K562 (cell line): ENCODE results near the gene TRMT1. TPM values are rescaled to one million over a fixed set of nuclear protein-coding genes. Genes with fewer than 3 reads are reported as not detected.

Source experiments
- ATAC-seq: fragments of 200-7000 bp; cut with Tn5 transposase; 3 replicates; pipeline ENCODE4 v1.9.1; 2020; ENCODE audit warnings: moderate library complexity
- BruUV-seq: library from RNA; stranded (reverse); fragments of 400-500 nt; replicated peaks from 2 replicates; lab custom pipeline; 2021; lab: Mats Ljungman, UMichigan
- CTCF ChIA-PET: fragments of 300-600 bp; formaldehyde crosslinking; extraction: SDS; loops from one replicate; lab custom pipeline; 2021; ENCODE audit warnings: low intra/inter-chr PET ratio; lab: Yijun Ruan, JAX
- POLR2A ChIA-PET: fragments of 300-600, 350-650 bp; sonication (Branson Sonifier 250); formaldehyde crosslinking; extraction: SDS; loops from one replicate; lab custom pipeline; 2021; ENCODE audit warnings: antibody characterized with exemption, inconsistent platforms; lab: Yijun Ruan, JAX
- DNase-seq, 4 experiments: peaks; one replicate each; pipeline versions ENCODE4 v3.0.0 to v3.0.0-alpha.2; 2011 to 2018; ENCODE audit warnings: low spot score in 3 of 4, mixed read lengths in 3 of 4; ENCODE audit errors: extremely low read depth in 1 of 4
- FAIRE-seq: peaks from 2 replicates; lab custom pipeline; 2011; peaks lifted over from hg19 to GRCh38; lab: Jason Lieb, UNC
- H2AFZ ChIP-seq: 2 replicates; pipeline ENCODE4 v1.6.0; 2011; ENCODE audit warnings: low read depth, low read length, control low read depth, inconsistent platforms
- H3K27ac ChIP-seq: fragments of 200-600 bp; 3 replicates; pipeline ENCODE4 v1.8.0; 2011; ENCODE audit warnings: low read depth, mild to moderate bottlenecking, control low read depth, inconsistent platforms, low read length, moderate library complexity, mixed read lengths; ENCODE audit errors: extremely low read depth
- H3K27me3 ChIP-seq, 2 experiments: fragments of 300-600 bp in 1 of 2; 2 replicates in 1 of 2; 3 replicates in 1 of 2; pipeline versions ENCODE4 v1.6.0 to v1.8.0; 2011; ENCODE audit warnings: inconsistent platforms in 2 of 2, low read length in 2 of 2, mild to moderate bottlenecking in 1 of 2, mixed read lengths in 1 of 2, moderate library complexity in 1 of 2; ENCODE audit not compliant: control insufficient read depth in 2 of 2, insufficient read depth in 2 of 2
- H3K36me3 ChIP-seq: fragments of 300-600 bp; 3 replicates; pipeline ENCODE4 v1.8.0; 2011; ENCODE audit warnings: mild to moderate bottlenecking, low read length, inconsistent platforms; ENCODE audit not compliant: control insufficient read depth, insufficient read depth
- H3K4me1 ChIP-seq, 2 experiments: fragments of 200-600 bp in 1 of 2; replicated peaks in 1 of 2; 2 replicates in 1 of 2; 3 replicates in 1 of 2; pipeline versions ENCODE4 v1.5.1 to v1.8.0; 2011; ENCODE audit warnings: inconsistent platforms in 2 of 2, low read length in 2 of 2, mild to moderate bottlenecking in 1 of 2, mixed read lengths in 1 of 2, moderate library complexity in 1 of 2; ENCODE audit not compliant: control insufficient read depth in 2 of 2, insufficient read depth in 2 of 2
- H3K4me2 ChIP-seq: 2 replicates; pipeline ENCODE4 v1.6.1; 2011; ENCODE audit warnings: low read length, control low read depth, inconsistent platforms, mixed read lengths; ENCODE audit not compliant: insufficient read depth
- H3K4me3 ChIP-seq: fragments of 200-600 bp; sonication (generic), shearing (Covaris generic); 2 replicates; pipeline ENCODE4 v1.5.1; 2016; ENCODE audit warnings: control low read depth, inconsistent platforms
- H3K79me2 ChIP-seq: fragments of 200-600 bp; 3 replicates; pipeline ENCODE4 v1.8.0; 2011; ENCODE audit warnings: low read length, inconsistent platforms; ENCODE audit not compliant: control insufficient read depth, insufficient read depth
- H3K9ac ChIP-seq, 2 experiments: 2 replicates each; pipeline versions ENCODE4 v1.6.0 to v1.6.1; 2011; ENCODE audit warnings: low read depth in 2 of 2, low read length in 2 of 2, control low read depth in 1 of 2, inconsistent platforms in 1 of 2, mild to moderate bottlenecking in 1 of 2, mixed read lengths in 1 of 2; ENCODE audit not compliant: insufficient read depth in 1 of 2
- H3K9me1 ChIP-seq: one replicate; pipeline ENCODE4 v1.6.0; 2011; ENCODE audit warnings: inconsistent platforms, mild to moderate bottlenecking, low read length, moderate library complexity; ENCODE audit not compliant: control insufficient read depth, insufficient read depth
- H3K9me3 ChIP-seq: replicated peaks from 2 replicates; pipeline ENCODE4 v1.5.1; 2011; ENCODE audit warnings: low read depth, low read length, inconsistent platforms; ENCODE audit not compliant: control insufficient read depth, insufficient read depth
- H4K20me1 ChIP-seq: replicated peaks from 2 replicates; pipeline ENCODE4 v1.6.1; 2011; ENCODE audit warnings: low read length, inconsistent platforms, mixed read lengths; ENCODE audit not compliant: control insufficient read depth, insufficient read depth
- CAMTA2 ChIP-seq: fragments of 250-450 bp; sonication (Bioruptor Pico); conservative IDR thresholded peaks from 2 replicates; pipeline ENCODE4 v1.5.1; 2022
- ZNF184 ChIP-seq: sonication (generic); formaldehyde crosslinking; IDR thresholded peaks from 2 replicates; pipeline ENCODE4 v1.5.0; 2020; ENCODE audit warnings: missing genetic modification reagents
- ZNF507 ChIP-seq: conservative IDR thresholded peaks from 2 replicates; pipeline ENCODE4 v1.6.1; 2017; ENCODE audit warnings: missing genetic modification characterization, missing compliant biosample characterization
- WGBS: fragments of 100-300 bp; shearing (Covaris generic); methylation state at CpG from one replicate; pipeline ENCODE4 v1.1.6; 2016; ENCODE audit warnings: low coverage, mixed read lengths; ENCODE audit not compliant: insufficient coverage; ENCODE audit errors: missing lambda C conversion rate; 5-methylcytosine and 5-hydroxymethylcytosine counted together
- in situ Hi-C: fragments of 300-500 bp; cut with MboI; formaldehyde crosslinking; loops from 4 replicates; pipeline ENCODE4 v1.15.0; 2018; ENCODE audit warnings: inconsistent platforms, mixed read lengths
- intact Hi-C: fragments of 100-400 bp; cut with micrococcal nuclease; formaldehyde crosslinking; loops from 2 replicates; pipeline ENCODE4 v1.14.2; 2022
- polyA plus RNA-seq, 8 experiments: library from polyadenylated mRNA; depleted of rRNA in 4 of 8; stranded (reverse) in 5 of 8; unstranded in 3 of 8; fragments of >200 nt; fragmentation: Nextera tagmentation in 2 of 8; fragmentation: Illumina TruSeq in 1 of 8; extraction: Ambion mirVana in 2 of 8; extraction: Trizol in 1 of 8; gene quantifications; 2 replicates each; pipeline versions ENCODE4 v1.2.1 to v1.2.3, GENCODE V29; 2011 to 2014; ENCODE audit warnings: inconsistent platforms in 1 of 8, missing spikeins in 1 of 8
- total RNA-seq, 7 experiments: library from RNA; depleted of rRNA in 6 of 7; stranded (reverse); fragments of >200 nt in 6 of 7; fragmentation: Illumina TruSeq in 2 of 7; extraction: Trizol in 2 of 7; gene quantifications; 2 replicates each; pipeline versions ENCODE4 v1.2.1 to v1.2.3, GENCODE V29; 2011 to 2021; ENCODE audit warnings: low replicate concordance in 1 of 7
- TF ChIP-seq, protein P1 (sequence below), 2 experiments: fragments of 200-800 bp in 1 of 2; sonication (Bioruptor generic) in 1 of 2; sonication (generic) in 1 of 2; formaldehyde crosslinking in 1 of 2; IDR thresholded peaks in 1 of 2; conservative IDR thresholded peaks in 1 of 2; 2 replicates each; pipeline versions ENCODE4 v1.5.0 to v1.6.1; 2016 to 2020; ENCODE audit warnings: missing compliant biosample characterization in 1 of 2, missing genetic modification characterization in 1 of 2, missing genetic modification reagents in 1 of 2
- TF ChIP-seq, protein P2 (sequence below): fragments of 450-650 bp; IDR thresholded peaks from 2 replicates; pipeline ENCODE4 v1.6.1; 2018; ENCODE audit not compliant: partially characterized antibody
- TF ChIP-seq, protein P3 (sequence below), 2 experiments: fragments of 450-650 bp in 1 of 2; sonication (generic) in 1 of 2; formaldehyde crosslinking; conservative IDR thresholded peaks; 2 replicates each; pipeline versions ENCODE4 v1.4.0 to v1.8.1; 2020 to 2022; ENCODE audit warnings: mild to moderate bottlenecking in 1 of 2, missing genetic modification reagents in 1 of 2
- TF ChIP-seq, protein P4 (sequence below): fragments of 200-800 bp; sonication (Bioruptor generic); IDR thresholded peaks from 2 replicates; pipeline ENCODE4 v1.6.1; 2016; ENCODE audit warnings: missing genetic modification characterization, missing compliant biosample characterization

The TRMT1 gene
- total and polyA plus RNA-seq, 9 of the 15 experiments (the other 6 are each of a cell fraction or from before 2014, with no cell fraction given), result 5.8 to 158 (median 54.3) TPM

DNA sequence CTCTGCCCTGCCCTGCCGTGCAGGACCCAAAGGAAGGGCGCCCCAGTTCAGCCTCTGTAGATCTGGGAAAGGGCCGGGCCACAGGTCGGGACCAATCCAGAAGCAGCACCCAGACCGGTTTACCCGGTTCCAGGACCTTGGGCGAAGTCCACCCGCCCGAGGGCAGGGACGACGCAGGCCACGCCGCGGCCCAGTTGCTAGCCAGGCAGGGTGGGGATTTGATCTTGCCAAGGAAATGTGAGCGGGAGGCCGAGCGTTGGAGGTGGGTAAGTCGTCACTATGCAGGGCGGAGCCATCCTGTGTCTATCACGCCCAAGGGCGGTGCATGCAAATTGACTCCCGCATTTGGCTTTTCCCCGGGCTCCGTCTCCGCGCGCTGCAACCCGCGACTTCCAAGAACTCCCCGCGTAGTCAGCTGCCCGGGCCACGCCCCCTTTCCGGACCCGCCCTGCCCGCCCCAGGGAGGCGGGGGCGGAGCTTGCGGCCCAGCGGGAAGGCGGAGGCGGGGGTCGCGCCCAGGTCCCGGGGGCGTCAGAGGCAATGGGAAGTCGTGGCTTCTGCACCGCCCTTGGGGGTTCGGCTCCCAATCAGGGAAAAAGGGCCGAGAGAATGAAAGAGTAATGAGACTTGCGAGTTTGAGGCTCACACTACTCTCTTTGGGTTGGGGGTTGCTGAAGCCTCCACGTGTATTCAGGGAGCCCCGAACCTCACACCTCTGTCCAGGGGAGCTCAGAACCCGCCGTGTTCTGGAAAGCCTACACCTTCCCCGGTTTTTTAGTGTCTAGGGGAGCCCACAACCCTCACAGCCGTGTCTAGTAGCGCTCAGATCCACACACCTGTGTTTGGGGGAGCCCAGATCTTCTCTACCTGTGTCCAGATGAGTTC lies 46.4 kb upstream of the TRMT1 start:
- BruUV-seq, result no TSS peak
- H4K20me1 ChIP-seq, result no peaks in the 10 kb centered on the region
- ChIA-PET CTCF (no interaction called here), POLR2A (interaction anchor here (0.5 to 4.9 kb wide), 8 partner anchors 8 to 1568 kb away, joined by 3 to 45 read pairs (median 4); partner anchors contain the start of gene TRMT1)
- H3K27me3 ChIP-seq, result no peaks in the 10 kb centered on the region
- no peaks in the 10 kb centered on the region for H3K9me1 ChIP-seq
- 0% methylated on average over 42 of the region's 58 CpGs for WGBS
- H3K9me3 ChIP-seq, result no peaks in the 10 kb centered on the region
- H3K36me3 ChIP-seq, result no peaks in the 10 kb centered on the region; the same call in 2 of the 3 replicates
- in situ Hi-C loops (no loop called here), intact Hi-C loops (no loop called here)
- H3K4me3 ChIP-seq, result peak overlapping the region; percentile 48
- peak overlapping the region; percentile 91 for H2AFZ ChIP-seq
- H3K9ac ChIP-seq, result peak overlapping the region; percentile 88 to 97
- DNase-seq (peak; percentile 94 to 99 (median 94)), ATAC-seq (peak; percentile 91), FAIRE-seq (peak; percentile 93)
- peak overlapping the region; percentile 96 for H3K4me2 ChIP-seq
- peaks cover 37 to 60% of the 10 kb centered on the region in 2 experiments for H3K4me1 ChIP-seq
- peaks cover 7% of the 10 kb centered on the region; the same call in 2 of the 3 replicates for H3K79me2 ChIP-seq
- H3K27ac ChIP-seq, result peak overlapping the region; percentile 98
- TF ChIP-seq, protein P1, sequence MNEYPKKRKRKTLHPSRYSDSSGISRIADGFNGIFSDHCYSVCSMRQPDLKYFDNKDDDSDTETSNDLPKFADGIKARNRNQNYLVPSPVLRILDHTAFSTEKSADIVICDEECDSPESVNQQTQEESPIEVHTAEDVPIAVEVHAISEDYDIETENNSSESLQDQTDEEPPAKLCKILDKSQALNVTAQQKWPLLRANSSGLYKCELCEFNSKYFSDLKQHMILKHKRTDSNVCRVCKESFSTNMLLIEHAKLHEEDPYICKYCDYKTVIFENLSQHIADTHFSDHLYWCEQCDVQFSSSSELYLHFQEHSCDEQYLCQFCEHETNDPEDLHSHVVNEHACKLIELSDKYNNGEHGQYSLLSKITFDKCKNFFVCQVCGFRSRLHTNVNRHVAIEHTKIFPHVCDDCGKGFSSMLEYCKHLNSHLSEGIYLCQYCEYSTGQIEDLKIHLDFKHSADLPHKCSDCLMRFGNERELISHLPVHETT (CRISPR knock-in tag; conservative IDR thresholded peaks at IDR 0.05 in 1 of 2, IDR thresholded peaks at IDR 0.05 in 1 of 2), result no peak; a peak in 1 of 4 replicates
- TF ChIP-seq, protein P2, sequence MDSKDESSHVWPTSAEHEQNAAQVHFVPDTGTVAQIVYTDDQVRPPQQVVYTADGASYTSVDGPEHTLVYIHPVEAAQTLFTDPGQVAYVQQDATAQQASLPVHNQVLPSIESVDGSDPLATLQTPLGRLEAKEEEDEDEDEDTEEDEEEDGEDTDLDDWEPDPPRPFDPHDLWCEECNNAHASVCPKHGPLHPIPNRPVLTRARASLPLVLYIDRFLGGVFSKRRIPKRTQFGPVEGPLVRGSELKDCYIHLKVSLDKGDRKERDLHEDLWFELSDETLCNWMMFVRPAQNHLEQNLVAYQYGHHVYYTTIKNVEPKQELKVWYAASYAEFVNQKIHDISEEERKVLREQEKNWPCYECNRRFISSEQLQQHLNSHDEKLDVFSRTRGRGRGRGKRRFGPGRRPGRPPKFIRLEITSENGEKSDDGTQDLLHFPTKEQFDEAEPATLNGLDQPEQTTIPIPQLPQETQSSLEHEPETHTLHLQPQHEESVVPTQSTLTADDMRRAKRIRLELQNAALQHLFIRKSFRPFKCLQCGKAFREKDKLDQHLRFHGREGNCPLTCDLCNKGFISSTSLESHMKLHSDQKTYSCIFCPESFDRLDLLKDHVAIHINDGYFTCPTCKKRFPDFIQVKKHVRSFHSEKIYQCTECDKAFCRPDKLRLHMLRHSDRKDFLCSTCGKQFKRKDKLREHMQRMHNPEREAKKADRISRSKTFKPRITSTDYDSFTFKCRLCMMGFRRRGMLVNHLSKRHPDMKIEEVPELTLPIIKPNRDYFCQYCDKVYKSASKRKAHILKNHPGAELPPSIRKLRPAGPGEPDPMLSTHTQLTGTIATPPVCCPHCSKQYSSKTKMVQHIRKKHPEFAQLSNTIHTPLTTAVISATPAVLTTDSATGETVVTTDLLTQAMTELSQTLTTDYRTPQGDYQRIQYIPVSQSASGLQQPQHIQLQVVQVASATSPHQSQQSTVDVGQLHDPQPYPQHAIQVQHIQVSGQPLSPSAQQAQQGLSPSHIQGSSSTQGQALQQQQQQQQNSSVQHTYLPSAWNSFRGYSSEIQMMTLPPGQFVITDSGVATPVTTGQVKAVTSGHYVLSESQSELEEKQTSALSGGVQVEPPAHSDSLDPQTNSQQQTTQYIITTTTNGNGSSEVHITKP, result peak; percentile 41
- TF ChIP-seq, protein P3, sequence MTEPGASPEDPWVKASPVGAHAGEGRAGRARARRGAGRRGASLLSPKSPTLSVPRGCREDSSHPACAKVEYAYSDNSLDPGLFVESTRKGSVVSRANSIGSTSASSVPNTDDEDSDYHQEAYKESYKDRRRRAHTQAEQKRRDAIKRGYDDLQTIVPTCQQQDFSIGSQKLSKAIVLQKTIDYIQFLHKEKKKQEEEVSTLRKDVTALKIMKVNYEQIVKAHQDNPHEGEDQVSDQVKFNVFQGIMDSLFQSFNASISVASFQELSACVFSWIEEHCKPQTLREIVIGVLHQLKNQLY (CRISPR knock-in tag; conservative IDR thresholded peaks at IDR 0.05), result no peak
- TF ChIP-seq ZNF507 (no peak), ZNF184 (no peak), CAMTA2 (CRISPR knock-in tag) (no peak)
- TF ChIP-seq, protein P4, sequence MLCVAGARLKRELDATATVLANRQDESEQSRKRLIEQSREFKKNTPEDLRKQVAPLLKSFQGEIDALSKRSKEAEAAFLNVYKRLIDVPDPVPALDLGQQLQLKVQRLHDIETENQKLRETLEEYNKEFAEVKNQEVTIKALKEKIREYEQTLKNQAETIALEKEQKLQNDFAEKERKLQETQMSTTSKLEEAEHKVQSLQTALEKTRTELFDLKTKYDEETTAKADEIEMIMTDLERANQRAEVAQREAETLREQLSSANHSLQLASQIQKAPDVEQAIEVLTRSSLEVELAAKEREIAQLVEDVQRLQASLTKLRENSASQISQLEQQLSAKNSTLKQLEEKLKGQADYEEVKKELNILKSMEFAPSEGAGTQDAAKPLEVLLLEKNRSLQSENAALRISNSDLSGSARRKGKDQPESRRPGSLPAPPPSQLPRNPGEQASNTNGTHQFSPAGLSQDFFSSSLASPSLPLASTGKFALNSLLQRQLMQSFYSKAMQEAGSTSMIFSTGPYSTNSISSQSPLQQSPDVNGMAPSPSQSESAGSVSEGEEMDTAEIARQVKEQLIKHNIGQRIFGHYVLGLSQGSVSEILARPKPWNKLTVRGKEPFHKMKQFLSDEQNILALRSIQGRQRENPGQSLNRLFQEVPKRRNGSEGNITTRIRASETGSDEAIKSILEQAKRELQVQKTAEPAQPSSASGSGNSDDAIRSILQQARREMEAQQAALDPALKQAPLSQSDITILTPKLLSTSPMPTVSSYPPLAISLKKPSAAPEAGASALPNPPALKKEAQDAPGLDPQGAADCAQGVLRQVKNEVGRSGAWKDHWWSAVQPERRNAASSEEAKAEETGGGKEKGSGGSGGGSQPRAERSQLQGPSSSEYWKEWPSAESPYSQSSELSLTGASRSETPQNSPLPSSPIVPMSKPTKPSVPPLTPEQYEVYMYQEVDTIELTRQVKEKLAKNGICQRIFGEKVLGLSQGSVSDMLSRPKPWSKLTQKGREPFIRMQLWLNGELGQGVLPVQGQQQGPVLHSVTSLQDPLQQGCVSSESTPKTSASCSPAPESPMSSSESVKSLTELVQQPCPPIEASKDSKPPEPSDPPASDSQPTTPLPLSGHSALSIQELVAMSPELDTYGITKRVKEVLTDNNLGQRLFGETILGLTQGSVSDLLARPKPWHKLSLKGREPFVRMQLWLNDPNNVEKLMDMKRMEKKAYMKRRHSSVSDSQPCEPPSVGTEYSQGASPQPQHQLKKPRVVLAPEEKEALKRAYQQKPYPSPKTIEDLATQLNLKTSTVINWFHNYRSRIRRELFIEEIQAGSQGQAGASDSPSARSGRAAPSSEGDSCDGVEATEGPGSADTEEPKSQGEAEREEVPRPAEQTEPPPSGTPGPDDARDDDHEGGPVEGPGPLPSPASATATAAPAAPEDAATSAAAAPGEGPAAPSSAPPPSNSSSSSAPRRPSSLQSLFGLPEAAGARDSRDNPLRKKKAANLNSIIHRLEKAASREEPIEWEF, result no peak
